ENCODE data around the gene NEGR1.

Gene NEGR1

DNA sequence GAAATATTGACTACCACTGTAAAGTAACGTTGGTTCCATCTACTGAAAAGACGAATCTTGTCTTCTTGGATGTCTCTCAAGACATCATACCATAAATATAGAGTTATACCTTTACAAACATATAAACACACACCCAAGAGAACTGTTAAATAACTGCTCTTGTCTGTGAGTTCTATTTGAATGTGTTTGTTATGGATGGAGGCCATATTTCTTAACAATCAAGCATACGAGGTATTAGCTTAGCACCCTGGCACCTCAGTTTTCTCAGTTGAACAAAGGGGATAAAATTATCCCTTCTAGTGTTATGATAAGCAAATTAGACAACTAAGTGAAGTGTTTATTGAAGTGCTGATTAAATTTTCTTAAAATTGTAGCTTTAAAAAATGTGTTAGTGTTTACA, 864.9 kb downstream of the NEGR1 start:
- TF ChIP-seq, protein P1, sequence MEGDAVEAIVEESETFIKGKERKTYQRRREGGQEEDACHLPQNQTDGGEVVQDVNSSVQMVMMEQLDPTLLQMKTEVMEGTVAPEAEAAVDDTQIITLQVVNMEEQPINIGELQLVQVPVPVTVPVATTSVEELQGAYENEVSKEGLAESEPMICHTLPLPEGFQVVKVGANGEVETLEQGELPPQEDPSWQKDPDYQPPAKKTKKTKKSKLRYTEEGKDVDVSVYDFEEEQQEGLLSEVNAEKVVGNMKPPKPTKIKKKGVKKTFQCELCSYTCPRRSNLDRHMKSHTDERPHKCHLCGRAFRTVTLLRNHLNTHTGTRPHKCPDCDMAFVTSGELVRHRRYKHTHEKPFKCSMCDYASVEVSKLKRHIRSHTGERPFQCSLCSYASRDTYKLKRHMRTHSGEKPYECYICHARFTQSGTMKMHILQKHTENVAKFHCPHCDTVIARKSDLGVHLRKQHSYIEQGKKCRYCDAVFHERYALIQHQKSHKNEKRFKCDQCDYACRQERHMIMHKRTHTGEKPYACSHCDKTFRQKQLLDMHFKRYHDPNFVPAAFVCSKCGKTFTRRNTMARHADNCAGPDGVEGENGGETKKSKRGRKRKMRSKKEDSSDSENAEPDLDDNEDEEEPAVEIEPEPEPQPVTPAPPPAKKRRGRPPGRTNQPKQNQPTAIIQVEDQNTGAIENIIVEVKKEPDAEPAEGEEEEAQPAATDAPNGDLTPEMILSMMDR (IDR thresholded peaks at IDR 0.05), result no peak
- no peak for TF ChIP-seq ZFX (IDR thresholded peaks at IDR 0.05; ENCODE audit: borderline replicate concordance)
- no peak overlapping the region for H3K27ac ChIP-seq

DNA sequence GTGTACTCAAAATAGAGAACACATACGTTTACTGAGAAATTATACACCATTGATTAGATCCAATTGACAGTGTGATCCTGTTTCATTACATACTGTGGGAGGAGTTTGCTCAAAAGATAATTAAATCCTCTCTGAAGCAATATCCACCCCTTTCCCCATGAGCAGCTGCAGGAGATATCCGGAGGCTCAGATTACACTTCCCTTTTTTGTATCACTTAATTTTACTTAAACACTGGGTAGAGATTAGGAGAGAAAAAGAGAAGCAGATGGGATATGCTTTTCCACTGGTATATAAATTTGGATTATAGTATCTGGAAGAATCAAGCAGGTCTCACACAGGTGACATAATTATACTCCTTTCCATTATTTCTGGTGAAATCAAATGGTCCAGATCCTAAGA, 868.2 kb downstream of the NEGR1 start:
- H3K27ac ChIP-seq, result no peak overlapping the region

DNA sequence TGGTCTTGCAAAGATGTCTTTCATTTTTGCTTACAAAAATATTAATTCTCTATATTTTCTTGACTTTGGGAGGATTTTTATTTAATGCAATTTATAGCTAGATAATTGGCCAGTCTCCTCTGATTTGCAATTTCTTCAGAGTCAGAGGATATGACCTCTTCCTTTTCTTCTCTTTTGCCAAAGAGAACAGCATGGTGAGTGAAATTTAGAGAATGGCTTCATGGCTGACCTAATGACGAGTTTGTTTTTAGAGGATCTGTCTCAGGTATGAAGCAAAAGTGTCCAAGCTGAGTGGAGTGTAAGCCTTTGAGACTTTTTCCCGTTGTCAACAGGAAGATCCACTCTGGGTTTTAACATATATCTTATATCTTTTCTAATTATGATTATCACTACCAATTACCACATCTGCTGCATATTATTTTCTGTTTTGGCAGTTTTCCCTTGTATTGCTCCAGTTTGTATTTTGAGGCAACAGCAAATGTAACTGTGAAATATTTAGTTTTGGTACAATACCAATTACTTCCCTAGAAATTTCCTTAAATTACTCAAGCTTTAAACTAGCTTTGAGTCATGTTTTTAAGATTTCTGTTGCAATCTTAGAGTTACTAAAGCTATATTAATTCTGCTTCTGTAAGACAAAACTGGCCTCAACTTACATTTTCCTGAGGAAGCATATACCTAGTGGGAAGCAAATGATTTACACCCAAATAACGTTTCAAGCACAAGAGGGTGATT, 868.7 kb downstream of the NEGR1 start:
- H3K27ac ChIP-seq, result no peak overlapping the region
- no peak for TF ChIP-seq ZFX (IDR thresholded peaks at IDR 0.05; ENCODE audit: borderline replicate concordance)
- TF ChIP-seq, protein P1 (IDR thresholded peaks at IDR 0.05), result no peak

More for the DNA sequence above, 868.2 kb downstream of the NEGR1 start:
- TF ChIP-seq, protein P1 (IDR thresholded peaks at IDR 0.05), result no peak
- no peak for TF ChIP-seq ZFX (IDR thresholded peaks at IDR 0.05; ENCODE audit: borderline replicate concordance)

DNA sequence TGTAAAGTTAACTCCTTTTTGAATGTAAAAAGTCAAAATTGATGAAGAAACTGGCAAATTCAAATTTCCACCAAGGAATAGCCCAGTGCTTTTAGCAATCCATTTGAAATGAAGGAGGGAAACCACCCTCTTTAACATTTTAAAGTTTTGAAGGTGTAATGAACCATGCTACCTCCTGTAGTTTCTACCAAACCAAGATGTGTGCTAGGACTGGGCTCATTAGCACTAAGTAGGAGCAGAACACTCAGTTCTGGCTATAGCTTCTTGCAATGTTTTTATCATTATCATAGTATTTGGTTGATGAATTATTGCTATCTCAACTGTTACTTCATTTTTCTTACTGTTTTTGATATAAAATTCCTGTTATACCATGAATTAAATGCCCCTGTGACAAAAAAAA, 882.3 kb downstream of the NEGR1 start:
- H3K27ac ChIP-seq, result no peak overlapping the region
- TF ChIP-seq ZFX (IDR thresholded peaks at IDR 0.05; ENCODE audit: borderline replicate concordance), result no peak
- TF ChIP-seq, protein P1 (IDR thresholded peaks at IDR 0.05), result no peak

DNA sequence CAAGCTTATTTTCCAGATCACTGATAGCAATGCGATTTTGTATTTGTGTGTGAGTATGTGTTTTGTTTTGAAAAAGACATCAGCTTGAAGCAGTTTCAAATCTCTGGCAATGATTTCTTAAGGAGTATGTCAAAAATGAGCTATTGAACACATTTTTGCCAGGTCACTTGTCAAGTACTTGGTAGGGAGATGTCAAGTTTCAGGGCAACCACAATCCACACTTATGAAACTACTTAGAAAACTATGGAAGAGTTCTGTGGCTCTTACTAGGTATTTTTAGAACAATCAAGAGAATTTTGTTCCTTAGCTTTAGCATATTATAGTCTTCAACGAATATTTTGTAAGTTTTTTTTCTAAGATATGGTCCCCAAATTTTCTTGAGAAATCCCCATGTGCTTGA, 882.7 kb downstream of the NEGR1 start:
- TF ChIP-seq ZFX (IDR thresholded peaks at IDR 0.05; ENCODE audit: borderline replicate concordance), result no peak
- TF ChIP-seq, protein P1 (IDR thresholded peaks at IDR 0.05), result no peak
- H3K27ac ChIP-seq, result no peak overlapping the region

DNA sequence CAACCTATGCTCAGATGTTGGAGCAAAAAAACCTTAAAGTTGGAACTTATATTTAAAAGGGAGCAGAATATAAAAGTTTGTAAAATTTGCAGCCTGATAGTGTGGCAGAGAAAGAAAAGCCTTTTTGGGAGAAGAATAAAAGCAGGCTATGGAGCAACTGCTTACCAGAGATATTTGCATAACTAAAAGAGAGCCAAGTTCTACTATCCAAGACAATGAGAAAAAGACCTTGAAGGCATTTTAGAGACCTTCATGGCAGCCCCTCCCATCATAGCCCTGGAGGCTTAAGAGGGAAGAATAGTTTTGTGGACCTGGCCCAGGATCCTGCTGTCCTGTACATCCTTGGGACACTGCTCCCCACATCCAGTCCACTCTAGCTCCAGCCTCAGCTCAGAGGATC, 889.0 kb downstream of the NEGR1 start:
- H3K27ac ChIP-seq, result no peak overlapping the region
- TF ChIP-seq, protein P1 (IDR thresholded peaks at IDR 0.05), result no peak
- no peak for TF ChIP-seq ZFX (IDR thresholded peaks at IDR 0.05; ENCODE audit: borderline replicate concordance)

DNA sequence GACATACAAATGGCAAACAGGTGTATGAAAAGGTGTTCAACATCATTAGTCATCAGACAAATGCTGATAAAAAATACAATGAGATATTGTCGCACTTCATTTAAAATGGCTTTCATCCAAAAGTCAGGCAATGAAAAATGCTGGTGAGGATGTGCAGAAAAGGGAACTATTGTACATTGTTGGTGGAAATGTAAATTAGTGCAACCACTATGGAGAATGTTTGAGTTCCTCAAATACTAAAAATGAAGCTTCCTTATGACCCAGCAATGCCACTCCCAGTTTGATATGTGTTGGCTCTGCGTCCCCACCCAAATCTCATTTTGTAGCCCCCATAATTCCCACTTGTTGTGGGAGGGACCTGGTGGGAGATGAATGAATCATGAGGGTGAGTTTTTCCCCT, 891.8 kb downstream of the NEGR1 start:
- H3K27ac ChIP-seq, result no peak overlapping the region
- TF ChIP-seq ZFX (IDR thresholded peaks at IDR 0.05; ENCODE audit: borderline replicate concordance), result no peak
- TF ChIP-seq, protein P1 (IDR thresholded peaks at IDR 0.05), result no peak

Data from 22Rv1 (cell line).